GM21786 (cell line): ENCODE measurements around the gene RIPOR1.
"Not testable (repeated sequence)": the region's sequence is repeated elsewhere in the genome, so short reads cannot be mapped to it uniquely, and the experiment has no call there.

Experiments
- ATAC-seq: cut with Tn5 transposase; IDR thresholded peaks from one replicate; pipeline ENCODE4 v1.9.1; 2021; ENCODE audit not compliant: unreplicated experiment

The RIPOR1 gene

GRCh38 chr16:67528222-67528869 is at the start of gene RIPOR1:
TSS of gene RIPOR1 (plus strand) at chr16:67528829. CDS start at chr16:67538447, 9,618 bp downstream.
- no peak for ATAC-seq

- peak; percentile 92 for ATAC-seq
Measured at GRCh38 chr16:67480833-67481560, 47.6 kb upstream of the RIPOR1 start, which contains the start of gene ATP6V0D1. TSS of gene ATP6V0D1 (minus strand) at chr16:67481157. CDS start at chr16:67481086, 71 bp downstream.

- ATAC-seq: no peak
Measured at GRCh38 chr16:67481561-67482232, 46.9 kb upstream of the RIPOR1 start.

GRCh38 chr16:67482233-67482924 is 46.2 kb upstream of the RIPOR1 start:
- no peak for ATAC-seq

- no peak for ATAC-seq
Measured at GRCh38 chr16:67483150-67483549, 45.5 kb upstream of the RIPOR1 start, which contains the start of gene AGRP. TSS of gene AGRP (minus strand) at chr16:67483547. CDS start at chr16:67483398, 149 bp downstream.

GRCh38 chr16:67483731-67484525 is 44.7 kb upstream of the RIPOR1 start:
- no peak for ATAC-seq

GRCh38 chr16:67486805-67487204 is 41.8 kb upstream of the RIPOR1 start:
- ATAC-seq: no peak

- ATAC-seq: not testable (repeated sequence)
Measured at GRCh38 chr16:67487561-67487960, 41.1 kb upstream of the RIPOR1 start.

- no peak for ATAC-seq
Measured at GRCh38 chr16:67489401-67490083, 39.1 kb upstream of the RIPOR1 start.

GRCh38 chr16:67490335-67491096 is 38.1 kb upstream of the RIPOR1 start:
- no peak for ATAC-seq

GRCh38 chr16:67499106-67499505 is 29.5 kb upstream of the RIPOR1 start:
- no peak for ATAC-seq

GRCh38 chr16:67504031-67505021 is 24.3 kb upstream of the RIPOR1 start:
- peak; percentile 82 for ATAC-seq

- no peak for ATAC-seq
Measured at GRCh38 chr16:67506468-67506867, 22.2 kb upstream of the RIPOR1 start.

- ATAC-seq: no peak
Measured at GRCh38 chr16:67509016-67509415, 19.6 kb upstream of the RIPOR1 start.

GRCh38 chr16:67513892-67514291 is 14.7 kb upstream of the RIPOR1 start:
- ATAC-seq: not testable (repeated sequence)

- peak; percentile 44 for ATAC-seq
Measured at GRCh38 chr16:67514382-67514828, 14.2 kb upstream of the RIPOR1 start.

- no peak for ATAC-seq
Measured at GRCh38 chr16:67516296-67517154, 12.1 kb upstream of the RIPOR1 start.
